Ovary (tissue), 9 donors: Measurements from ENCODE around the gene ENTR1. TPM values are rescaled to one million over a fixed set of nuclear protein-coding genes. Genes with fewer than 3 reads are reported as not detected.

Experiments
- DNase-seq, 5 donors: peaks; one replicate each; pipeline ENCODE4 v3.0.0-alpha.2; 2019 to 2020
- H3K27ac ChIP-seq, 2 donors: fragments of 200-600 bp; one replicate each; pipeline versions ENCODE4 v1.5.1 to v1.8.0; 2019 to 2022
- H3K27me3 ChIP-seq: fragments of 200-600 bp; one replicate; pipeline ENCODE4 v1.8.0; 2022
- H3K36me3 ChIP-seq: fragments of 200-600 bp; sonication (generic); one replicate; pipeline ENCODE4 v1.5.1; 2019
- H3K4me1 ChIP-seq: one replicate; pipeline ENCODE4 v1.8.1; 2013; ENCODE audit warnings: mild to moderate bottlenecking, moderate library complexity; ENCODE audit not compliant: insufficient read depth
- H3K4me3 ChIP-seq: fragments of 200-600 bp; sonication (generic); one replicate; pipeline ENCODE4 v1.5.1; 2017
- H3K9me3 ChIP-seq, 2 donors: fragments of 200-600 bp in 1 of 2; sonication (generic) in 1 of 2; one replicate each; pipeline versions ENCODE4 v1.5.1 to v1.8.1; 2013 to 2019; ENCODE audit warnings: mild to moderate bottlenecking in 1 of 2, moderate library complexity in 1 of 2
- CTCF ChIP-seq, 3 donors: fragments of 450-650 bp in 2 of 3; fragments of 200-600 bp in 1 of 3; IDR thresholded peaks; one replicate each; pipeline versions ENCODE4 v1.5.1 to v1.8.0; 2016 to 2022; ENCODE audit warnings: antibody characterized with exemption in 3 of 3, mild to moderate bottlenecking in 1 of 3
- EP300 ChIP-seq: sonication (generic); formaldehyde crosslinking; IDR thresholded peaks from one replicate; pipeline ENCODE4 v1.6.1; 2017; ENCODE audit warnings: antibody characterized with exemption
- POLR2A ChIP-seq: fragments of 450-650 bp; IDR thresholded peaks from one replicate; pipeline ENCODE4 v1.6.1; 2017; ENCODE audit warnings: antibody characterized with exemption, mild to moderate bottlenecking, moderate library complexity
- WGBS, 3 donors: extraction: QIAGEN DNeasy Blood & Tissue Kit in 1 of 3; methylation state at CpG; one replicate each; pipeline versions ENCODE4 v1.1.5 to v1.1.7; 2013 to 2017; 5-methylcytosine and 5-hydroxymethylcytosine counted together
- intact Hi-C, 4 donors: fragments of 100-400 bp; cut with DNase I; formaldehyde crosslinking; loops; one replicate each; pipeline versions ENCODE4 v1.11.0 to v1.15.1; 2022 to 2023
- polyA plus RNA-seq, 2 donors: library from polyadenylated mRNA; stranded (reverse); fragments of 200-250 nt in 1 of 2; fragments of 350-450 nt in 1 of 2; fragmentation: Illumina TruSeq in 1 of 2; extraction: RNeasy Lipid Tissue Mini Kit (QIAGEN cat#74804) in 1 of 2; gene quantifications; one replicate each; pipeline ENCODE4 v1.2.3, GENCODE V29; 2013 to 2014
- total RNA-seq, 7 donors: library from RNA; depleted of rRNA in 2 of 7; stranded (reverse); fragments of >200 nt in 2 of 7; fragmentation: NEBNext Ultra II Directional in 3 of 7; extraction: Animal tissue kit (Norgen Biotek cat#: 25700) in 3 of 7; gene quantifications; one replicate each; pipeline versions ENCODE4 v1.1.0 to v1.2.4, GENCODE V29; 2016 to 2023
- donor health status: DM: no; HTN: no; CAD: no; lungs with moderate emphysema.
- donor health status: DM: no; HTN: no; CAD: no.
- donor health status: Bipolar disorder and iron deficiency.
- donor health status: DM: yes; HTN: yes; CAD: no.
- donor health status: DM: no; HTN: no; CAD: no.
- donor health status: DM: yes; HTN: yes; CAD: no.

Gene ENTR1
- total and polyA plus RNA-seq, 9 donors: 19.3 to 52.5 (median 27.2) TPM

GRCh38 chr9:136373300-136374182, 36.9 kb downstream of the ENTR1 start, which contains the start of gene CARD9:
CARD9 (minus strand) TSS chr9:136373669; CDS start chr9:136372078, 1,591 bp downstream.
- Histone ChIP-seq H3K4me1 (no peaks in the 10 kb centered on the region), H3K27me3 (no peaks in the 10 kb centered on the region), H3K36me3 (no peaks in the 10 kb centered on the region), H3K27ac (no peak within 1 kb of the TSS), H3K4me3 (no peak within 1 kb of the TSS), H3K9me3 (no peaks in the 10 kb centered on the region)
- intact Hi-C loops: no loop called here
- no peak for TF ChIP-seq EP300
- no peak for TF ChIP-seq POLR2A
- TF ChIP-seq CTCF (IDR thresholded peaks at IDR 0.05): no peak
- WGBS, 3 donors: 62 to 66% (median 65%) methylated on average over 19 to 27 of the region's 27 CpGs
- no peak for DNase-seq

DNA sequence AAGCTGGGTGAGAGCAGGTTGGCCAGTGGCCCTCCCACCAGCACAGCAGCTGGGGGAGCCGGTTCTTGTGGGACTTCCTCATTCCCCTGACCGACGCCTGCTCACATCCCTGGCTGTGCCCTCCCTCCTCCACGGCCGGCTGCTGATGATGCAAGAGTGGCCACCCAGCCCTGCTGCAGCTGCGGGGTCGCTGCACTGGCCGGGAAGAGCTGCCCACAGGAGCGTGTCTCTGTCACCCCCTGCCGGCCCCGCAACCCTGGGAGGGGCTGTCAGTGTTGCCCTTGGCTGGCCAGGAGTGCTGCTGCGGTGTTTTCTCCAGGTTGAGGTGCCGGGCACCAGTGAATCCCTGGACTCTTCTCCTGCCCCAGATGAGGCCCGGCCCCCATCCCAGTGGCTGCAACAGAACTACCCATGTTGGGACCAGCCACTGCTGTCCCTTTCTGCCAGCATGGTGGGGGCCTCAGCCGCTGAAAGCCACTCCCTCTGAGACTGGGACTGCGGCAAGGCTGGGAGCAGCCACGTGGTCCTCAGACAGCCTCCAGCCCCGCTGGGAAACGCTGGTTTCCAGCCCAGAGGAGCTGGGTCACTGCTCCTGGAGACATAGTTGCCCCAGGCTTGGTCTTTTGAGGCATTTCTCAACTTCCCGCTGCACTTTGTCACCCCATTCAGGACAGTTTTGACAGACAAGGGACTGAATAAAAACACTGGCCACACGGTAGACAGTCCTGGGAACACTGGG, 37.7 kb downstream of the ENTR1 start:
- intact Hi-C loops: no loop called here
- WGBS, 3 donors: 18 to 21% (median 21%) methylated on average over 12 to 21 of the region's 21 CpGs
- no peaks in the 10 kb centered on the region for H3K36me3 ChIP-seq
- no peaks in the 10 kb centered on the region for H3K9me3 ChIP-seq
- no peak overlapping the region for H3K4me3 ChIP-seq
- TF ChIP-seq CTCF (IDR thresholded peaks at IDR 0.05): no peak
- TF ChIP-seq POLR2A: no peak
- TF ChIP-seq EP300: no peak
- peak in 3 of 5 donors; percentile 52 to 71 (median 52) for DNase-seq
- no peaks in the 10 kb centered on the region for H3K27me3 ChIP-seq
- no peaks in the 10 kb centered on the region for H3K4me1 ChIP-seq
- no peak overlapping the region for H3K27ac ChIP-seq

DNA sequence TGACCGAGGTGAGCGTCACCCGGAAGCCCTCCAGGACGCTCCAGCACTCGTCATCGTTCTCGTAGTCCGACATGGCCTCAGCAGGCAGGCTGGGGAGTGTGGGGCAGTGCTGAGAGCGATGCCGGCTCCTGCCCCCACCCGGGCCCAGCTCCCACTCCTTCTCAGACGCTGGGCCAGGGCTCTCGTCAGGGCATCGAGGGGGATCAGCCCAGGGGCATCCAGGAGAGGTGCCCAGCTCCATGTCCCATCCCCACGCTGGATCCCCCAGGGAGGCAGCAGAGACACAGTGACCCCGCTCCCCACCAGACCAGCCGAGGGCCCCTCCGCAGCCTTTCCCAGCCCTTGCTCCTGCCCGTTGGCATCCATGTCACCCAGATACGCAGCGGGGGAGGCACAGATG, 38.4 kb downstream of the ENTR1 start:
- Histone ChIP-seq H3K27me3 (no peaks in the 10 kb centered on the region), H3K4me3 (no peak overlapping the region), H3K4me1 (no peaks in the 10 kb centered on the region), H3K27ac (no peak overlapping the region), H3K9me3 (no peaks in the 10 kb centered on the region), H3K36me3 (no peaks in the 10 kb centered on the region)
- no peak for DNase-seq
- WGBS, 3 donors: 80 to 84% (median 82%) methylated on average over 19 to 21 of the region's 21 CpGs
- no peak for TF ChIP-seq POLR2A
- intact Hi-C loops: no loop called here

DNA sequence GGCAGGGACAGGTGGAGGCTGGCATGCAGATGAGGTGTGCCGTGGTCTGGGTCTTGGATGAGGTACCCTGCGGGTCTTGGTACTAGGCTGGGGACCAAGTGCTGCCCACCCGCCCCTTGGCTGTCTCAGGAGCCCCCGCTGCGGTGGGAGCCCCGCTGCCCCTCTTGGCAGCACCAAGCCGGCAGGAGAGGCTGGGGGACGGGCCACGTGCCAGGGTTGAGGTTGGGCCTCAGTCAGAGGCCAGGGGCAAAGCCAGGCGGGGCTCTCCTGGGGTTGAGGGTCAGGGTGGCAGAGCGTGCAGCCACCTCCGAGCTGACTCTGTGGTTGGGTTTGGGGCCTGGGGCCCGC, 38.9 kb downstream of the ENTR1 start:
- Histone ChIP-seq H3K36me3 (no peaks in the 10 kb centered on the region), H3K27ac (no peak overlapping the region), H3K27me3 (no peaks in the 10 kb centered on the region), H3K9me3 (no peaks in the 10 kb centered on the region), H3K4me1 (no peaks in the 10 kb centered on the region), H3K4me3 (no peak overlapping the region)
- TF ChIP-seq CTCF (IDR thresholded peaks at IDR 0.05) (no peak), POLR2A (no peak), EP300 (no peak)
- no peak for DNase-seq
- intact Hi-C loops: no loop called here
- WGBS, 3 donors: 86 to 87% (median 87%) methylated on average over 10 to 13 of the region's 13 CpGs
